GM10847 (cell line): Measurements from ENCODE around the gene SSPN.

Source experiments
- POLR2A ChIP-seq: IDR thresholded peaks from 2 replicates; pipeline ENCODE4 v1.6.1; 2011; ENCODE audit not compliant: insufficient read length; ENCODE audit errors: extremely low read depth

Gene SSPN

DNA sequence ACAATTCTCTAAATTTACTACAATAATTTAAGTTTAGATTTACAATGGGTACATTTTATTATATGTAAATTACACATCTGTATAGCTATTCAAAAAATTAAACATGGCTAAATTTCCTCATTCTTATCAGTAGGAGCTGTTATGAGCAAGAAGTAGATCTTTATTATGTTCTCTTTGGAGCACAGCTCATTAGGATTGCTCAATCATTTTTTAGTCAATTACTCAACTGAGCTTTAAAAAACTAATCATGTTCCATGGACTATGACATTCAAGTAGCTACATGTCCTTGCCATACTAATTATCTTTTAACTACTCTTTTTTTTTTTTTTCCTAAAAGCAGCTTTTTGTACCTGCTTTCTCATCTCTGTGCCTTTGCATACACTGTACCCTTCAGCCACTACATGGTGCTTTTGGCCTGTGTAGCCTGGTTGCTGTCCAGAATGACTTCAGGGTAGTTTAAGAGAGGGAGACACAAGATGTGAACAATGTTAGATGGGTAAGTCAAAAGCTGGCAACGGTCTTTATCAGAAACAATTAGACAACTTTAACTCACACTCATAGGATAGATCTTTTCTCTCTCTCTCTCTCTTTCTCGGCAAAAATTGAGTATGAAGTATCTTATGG, 69.0 kb downstream of the SSPN start:
- no peak for TF ChIP-seq POLR2A

DNA sequence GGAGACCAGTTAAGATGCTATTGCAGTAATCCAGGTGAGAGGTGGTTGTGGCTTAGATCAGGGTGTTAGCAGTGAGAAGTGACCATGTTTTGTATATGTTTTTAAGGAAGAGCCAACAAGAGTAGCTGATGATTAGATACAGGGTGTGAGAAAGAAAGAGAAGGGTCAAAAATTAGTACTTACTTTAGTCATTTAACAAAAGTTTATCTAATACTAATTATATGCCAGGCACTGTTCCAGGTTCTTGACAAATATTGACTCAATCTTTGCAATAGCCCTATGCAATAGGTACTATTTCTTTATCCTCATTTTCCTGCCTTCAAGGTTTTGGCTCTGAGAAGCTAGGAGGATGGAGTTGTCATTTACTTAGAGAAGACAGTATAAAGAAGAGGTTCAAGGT, 70.2 kb downstream of the SSPN start:
- TF ChIP-seq POLR2A, result no peak

DNA sequence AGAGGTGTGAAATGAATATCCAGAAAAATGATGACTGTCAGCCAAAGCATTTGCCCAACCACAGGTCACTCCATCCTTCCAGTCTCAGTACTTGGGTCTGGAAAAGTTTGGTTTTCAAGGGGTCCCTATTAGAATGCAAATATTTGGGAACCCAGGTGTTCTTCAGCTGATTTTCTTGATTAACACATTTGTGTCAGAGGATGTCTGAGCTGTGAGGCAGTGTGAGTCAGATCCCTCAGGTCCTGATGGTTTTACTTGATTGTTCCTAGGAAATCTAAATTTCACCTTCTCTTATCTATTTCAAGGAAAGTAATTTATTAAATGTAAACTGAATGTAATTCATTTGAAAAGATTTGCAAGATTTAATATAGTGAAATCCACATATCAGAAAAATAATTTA, 71.5 kb downstream of the SSPN start:
- no peak for TF ChIP-seq POLR2A

DNA sequence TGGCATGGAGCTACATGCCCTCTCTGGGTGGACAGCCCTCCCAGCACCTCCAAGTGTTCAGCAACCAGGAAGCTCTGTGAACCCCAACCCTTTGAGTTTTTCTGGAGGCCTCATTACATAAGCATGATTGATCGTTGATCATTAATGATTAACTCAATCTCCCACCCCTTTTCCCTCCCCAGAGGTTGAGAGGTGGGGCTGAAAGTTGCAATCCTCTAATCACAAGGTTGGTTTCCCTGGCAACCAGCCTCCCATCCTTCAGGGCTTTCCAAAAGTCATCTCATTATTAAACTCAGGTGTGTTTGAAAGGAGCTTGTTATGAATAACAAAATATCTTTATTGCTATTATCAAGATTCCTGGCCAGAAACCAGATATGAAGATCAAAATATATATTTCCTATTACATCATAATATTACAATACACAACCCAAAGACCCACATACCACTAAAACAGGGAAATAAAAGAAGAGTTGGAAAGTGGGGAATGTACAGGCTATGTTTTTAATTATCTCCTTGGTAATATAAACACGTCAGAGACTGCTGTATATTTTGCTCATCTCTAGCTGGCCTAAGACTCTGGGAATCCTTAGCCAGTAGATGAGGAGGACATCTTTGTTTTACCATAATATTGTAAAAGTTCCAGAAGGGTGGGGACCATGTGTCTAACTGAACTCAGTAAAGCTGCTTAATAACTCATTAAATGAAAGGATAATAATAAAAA, 73.6 kb downstream of the SSPN start:
- TF ChIP-seq POLR2A, result no peak

DNA sequence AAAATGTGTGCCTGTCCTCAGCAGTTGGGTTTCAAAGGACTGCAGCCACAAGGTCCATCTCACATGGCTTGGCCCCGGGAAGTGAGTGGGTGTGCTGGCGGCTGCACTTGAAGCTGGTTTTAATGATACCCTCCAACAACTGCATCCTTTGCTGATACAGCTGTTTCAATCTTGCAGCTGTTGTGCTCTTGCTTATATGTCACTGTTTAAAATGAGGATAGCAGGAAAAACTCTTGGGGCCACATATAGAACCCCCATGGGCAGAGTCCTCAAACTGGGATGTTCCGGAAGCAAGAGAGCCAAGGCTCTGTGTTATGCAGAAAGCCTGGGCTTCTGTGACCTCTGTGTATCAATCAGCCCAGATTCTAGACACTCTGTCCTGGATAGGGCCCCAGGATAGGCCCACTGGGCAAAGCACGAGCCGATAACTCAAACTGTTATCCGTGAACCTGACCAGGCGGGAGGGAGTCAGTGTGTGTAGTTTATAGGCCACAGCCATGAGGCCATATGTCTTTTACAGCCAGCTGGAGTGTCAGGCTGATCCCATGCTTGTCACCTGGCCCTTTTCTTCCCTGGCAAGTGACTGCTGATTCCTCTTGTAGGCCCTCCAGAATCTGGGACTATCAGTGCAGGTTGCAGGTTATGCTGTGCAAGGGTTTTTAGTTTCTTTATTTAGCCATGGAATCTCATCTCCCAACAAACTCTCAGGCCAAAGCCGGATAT, 74.3 kb downstream of the SSPN start:
- TF ChIP-seq POLR2A, result no peak

DNA sequence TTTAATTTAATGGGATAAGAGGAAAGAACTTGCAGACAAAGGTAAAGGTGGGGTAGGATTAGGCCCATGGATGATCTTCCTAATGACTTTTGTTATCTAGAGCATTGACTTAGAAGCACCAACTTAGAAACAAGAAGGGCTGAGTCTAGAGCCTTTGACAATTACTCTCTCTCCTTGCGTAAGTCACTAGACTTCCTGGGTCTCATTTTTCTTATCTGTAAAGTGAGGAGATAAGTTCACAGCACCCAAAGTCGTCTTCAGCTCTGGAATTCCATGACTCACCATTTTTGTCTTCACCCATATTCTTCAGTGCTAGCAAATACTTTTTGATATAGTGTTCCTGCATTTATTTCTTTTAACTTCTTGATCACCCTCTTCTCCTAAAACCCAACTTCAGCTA, 75.7 kb downstream of the SSPN start:
- TF ChIP-seq POLR2A, result no peak

DNA sequence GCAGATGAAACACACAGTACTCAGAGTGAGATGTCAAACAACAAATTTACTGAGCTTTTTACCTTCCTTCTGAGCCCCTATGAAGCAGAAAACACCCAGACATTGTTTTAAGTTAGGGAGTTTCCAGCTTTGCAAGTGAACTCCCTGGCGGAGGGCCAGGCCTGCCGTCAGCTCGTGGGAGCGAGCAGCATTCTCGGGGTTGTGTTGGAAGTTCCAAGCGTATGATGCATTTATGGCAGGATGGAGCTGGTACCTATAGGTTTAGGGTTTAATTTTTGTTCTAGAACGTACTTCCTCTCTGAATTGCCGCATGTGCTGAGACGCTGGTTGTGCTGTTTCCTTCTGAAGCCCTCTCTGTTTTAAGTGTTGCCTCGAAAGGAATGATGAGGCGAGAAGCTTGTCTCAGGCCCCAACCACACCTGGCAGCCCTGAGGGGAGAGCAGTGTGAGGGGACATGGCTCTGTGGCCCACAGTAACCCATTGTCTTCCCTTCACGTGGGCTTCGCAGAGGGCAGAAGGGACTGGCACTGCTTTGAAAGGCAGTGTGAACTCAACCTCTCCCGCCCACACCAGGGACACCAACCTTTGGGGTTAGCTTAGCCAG, 76.6 kb downstream of the SSPN start:
- no peak for TF ChIP-seq POLR2A

DNA sequence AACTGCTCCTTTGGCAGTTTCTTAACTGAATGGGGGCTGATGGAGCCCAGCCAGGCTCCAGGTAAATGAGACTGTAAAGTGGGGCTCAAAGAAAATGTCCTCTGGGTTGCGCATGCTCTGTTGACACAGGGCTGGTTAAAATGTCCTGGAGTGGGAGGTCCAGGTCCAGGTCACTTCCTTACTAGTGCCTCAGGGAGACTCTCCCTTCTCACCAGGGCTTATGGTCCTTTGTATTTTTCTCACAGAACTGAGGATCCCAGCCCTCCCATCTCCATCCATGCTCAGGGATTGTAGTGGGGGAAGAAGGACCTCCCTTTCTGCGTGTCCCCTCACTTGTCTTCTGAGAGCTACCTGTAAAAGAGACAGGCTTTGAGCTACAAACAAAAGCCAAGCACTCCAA, 77.5 kb downstream of the SSPN start:
- no peak for TF ChIP-seq POLR2A

DNA sequence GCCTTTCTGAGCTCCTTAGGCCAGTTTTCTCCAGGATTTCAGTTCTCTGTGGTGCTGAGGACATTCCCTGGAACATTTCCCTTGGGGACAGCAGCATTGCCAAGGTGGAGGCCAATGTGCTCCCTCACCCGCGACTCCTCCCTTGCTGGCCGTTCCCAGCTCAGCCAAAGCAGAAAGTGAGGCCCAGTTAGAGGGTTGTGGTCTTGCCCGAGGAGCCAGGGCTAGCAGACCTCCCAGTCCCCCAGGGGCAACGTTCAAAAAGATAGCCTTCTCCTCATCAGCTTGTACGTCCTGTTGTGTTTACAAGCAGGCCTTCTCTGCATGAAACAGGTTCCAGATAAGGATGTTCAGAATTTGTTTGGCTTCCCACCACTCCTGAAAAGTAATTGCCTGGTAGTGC, 78.4 kb downstream of the SSPN start:
- no peak for TF ChIP-seq POLR2A

DNA sequence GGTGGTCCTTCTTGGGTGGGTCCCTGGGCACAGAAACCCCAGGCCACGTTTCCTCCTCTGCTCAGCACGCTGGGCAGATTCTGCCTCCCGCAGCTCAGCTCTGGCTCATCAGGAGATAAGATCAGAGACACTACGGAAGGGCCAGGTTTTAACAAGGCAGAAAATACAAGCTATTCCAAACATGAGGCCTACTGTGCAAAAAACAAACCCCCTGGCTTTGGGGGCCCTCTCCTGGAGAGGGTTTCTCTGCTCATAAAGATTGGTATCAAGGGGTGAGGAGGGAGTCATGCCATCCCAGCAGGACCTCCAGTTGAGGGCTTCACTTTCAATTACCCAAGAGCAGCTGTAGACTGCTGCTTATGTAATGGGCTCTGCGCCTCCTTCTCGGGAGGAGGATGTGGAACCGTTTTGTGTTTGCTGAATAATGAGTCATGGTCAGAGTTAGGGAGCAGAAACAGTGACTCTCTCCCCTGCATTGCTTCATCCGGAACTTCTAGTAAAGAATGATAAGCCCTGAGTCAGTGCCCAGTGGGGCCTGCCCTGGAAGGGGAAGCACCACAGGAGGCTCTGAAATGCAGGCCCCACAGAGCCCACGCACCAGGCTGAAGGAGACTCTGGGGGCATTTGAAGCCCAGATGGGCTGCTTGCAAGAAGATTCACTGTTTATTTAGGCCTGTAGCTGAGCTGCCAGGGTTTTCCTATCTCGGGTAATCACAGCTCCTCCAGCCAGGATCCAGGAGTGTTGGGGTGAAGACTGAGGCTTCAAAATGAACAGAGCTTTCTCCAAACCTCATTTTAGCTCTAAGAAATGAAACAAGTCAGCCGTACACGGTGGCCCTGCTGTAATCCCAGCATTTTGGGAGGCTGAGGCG, 79.3 kb downstream of the SSPN start:
- no peak for TF ChIP-seq POLR2A

DNA sequence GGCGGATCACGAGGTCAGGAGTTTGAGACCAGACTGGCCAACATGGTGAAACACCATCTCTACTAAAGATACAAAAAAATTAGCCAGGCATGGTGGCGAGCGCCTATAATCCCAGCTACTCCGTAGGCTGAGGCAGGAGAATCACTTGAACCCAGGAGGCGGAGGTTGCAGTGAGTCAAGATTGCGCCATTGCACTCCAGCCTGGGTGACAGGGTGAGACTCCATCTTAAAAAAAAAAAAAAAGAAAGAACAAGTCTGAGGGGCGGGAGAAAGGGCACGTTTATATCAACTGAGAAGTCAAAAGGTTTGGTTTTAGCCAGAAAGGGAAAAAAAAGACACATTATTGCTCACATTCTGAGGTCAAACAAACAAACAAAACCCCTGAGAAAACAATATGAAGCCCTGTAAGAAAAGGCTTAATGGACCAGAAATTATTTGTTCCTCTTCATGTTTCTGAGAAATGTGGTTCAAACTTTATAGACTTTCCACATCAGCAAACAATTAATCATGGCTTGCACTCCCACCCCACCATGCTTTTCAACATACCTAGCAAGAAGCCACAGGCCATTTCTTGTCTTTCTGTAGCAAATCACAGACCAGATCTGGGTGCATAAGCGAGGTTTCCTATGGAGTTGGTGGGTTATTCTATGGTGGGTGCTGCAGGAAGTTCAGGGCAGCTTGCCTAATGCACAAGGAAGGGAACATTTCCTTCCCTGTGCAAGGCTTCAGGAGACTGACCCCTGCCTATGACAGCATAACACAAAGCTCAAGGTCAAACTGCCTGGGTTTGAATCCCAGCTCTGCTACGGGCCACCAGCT, 80.1 kb downstream of the SSPN start:
- TF ChIP-seq POLR2A, result no peak

DNA sequence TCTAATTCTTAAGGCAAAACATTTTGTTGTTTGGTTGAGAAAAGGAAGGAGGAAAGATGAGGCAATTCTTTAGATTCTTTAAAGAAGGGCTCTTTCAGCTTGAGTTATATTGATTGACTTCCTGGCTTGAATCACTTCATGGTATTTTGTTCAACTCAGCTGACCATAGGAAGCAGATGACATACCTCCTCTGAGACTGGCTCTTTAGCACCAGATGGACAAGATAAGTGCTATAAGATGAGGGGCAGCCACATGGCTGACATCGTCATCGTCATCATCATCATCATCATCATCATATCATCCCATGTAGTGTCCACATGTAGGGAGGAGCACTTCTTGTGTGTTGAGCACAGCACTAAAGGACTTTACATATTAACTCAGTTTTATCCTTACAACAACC, 81.3 kb downstream of the SSPN start:
- no peak for TF ChIP-seq POLR2A

DNA sequence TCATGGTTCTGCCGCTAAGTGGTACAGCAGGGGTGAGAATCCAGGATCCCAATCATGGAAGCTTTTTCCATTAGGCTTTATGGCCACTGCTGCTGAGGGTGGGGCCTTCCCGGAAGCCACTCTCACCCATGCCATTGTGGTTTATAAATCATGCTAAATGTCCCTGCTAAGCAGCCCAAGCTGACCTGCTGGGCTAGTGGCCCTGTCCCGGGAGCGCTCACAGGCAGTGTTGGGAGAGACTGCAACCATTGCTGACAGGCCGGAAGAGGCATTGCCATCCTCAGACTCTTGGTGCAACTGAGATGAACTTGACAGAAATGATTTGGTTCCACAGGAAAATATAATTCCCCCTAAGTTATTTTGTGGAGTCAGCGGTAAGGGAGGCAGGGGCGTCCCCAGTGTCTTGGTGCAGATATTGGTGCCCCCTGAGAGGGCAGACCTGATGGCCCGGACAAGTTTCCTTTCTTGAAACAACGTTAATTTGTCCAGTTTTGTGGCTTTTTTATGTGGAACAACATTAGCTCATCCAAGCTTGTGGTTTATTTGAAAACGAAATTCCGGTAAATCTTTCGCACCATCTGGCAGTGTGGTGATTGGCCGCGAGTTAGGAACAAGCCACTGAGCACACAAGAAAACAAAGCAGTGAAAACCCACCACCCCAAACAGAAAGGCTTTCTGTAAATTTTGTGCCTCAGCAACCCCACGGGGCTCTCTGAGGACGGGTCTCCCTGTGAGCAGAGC, 82.3 kb downstream of the SSPN start:
- TF ChIP-seq POLR2A, result no peak

DNA sequence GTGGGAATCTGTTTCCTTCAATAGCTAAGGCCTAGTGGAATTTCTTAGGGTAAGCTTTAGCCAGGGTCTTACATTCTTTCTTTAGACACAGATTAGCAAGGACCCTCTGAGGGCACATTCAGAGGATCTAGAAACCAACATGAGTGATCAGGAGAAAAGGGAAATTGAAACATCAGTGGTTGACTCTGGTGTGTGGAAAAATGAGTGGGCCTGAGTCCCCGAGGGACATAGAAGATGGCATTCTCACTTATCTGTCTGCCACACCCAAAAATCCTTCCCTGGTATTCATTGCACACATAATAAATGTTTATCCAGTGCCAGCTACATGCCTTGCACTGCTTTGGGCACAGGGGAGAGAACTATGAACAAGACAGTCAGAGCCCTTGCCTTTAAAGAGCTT, 82.9 kb downstream of the SSPN start:
- no peak for TF ChIP-seq POLR2A
